Umbilical cord (tissue), 2 donors: Measurements from ENCODE around the gene AADACL4. TPM values are rescaled to one million over a fixed set of nuclear protein-coding genes. Genes with fewer than 3 reads are reported as not detected.
"Not testable (repeated sequence)": the region's sequence is repeated elsewhere in the genome, so short reads cannot be mapped to it uniquely, and the experiment has no call there.

ENCODE experiments used
- DNase-seq: peaks from one replicate; pipeline ENCODE4 v3.0.0-alpha.2; 2015; ENCODE audit warnings: low spot score
- total RNA-seq: library from RNA; depleted of rRNA; stranded (reverse); fragments of >200 nt; gene quantifications from one replicate; pipeline ENCODE4 v1.2.3, GENCODE V29; 2014; ENCODE audit warnings: low replicate concordance; ENCODE audit not compliant: insufficient read depth

Gene AADACL4
- total RNA-seq, 1 donor from 2014 or later = not detected

DNA sequence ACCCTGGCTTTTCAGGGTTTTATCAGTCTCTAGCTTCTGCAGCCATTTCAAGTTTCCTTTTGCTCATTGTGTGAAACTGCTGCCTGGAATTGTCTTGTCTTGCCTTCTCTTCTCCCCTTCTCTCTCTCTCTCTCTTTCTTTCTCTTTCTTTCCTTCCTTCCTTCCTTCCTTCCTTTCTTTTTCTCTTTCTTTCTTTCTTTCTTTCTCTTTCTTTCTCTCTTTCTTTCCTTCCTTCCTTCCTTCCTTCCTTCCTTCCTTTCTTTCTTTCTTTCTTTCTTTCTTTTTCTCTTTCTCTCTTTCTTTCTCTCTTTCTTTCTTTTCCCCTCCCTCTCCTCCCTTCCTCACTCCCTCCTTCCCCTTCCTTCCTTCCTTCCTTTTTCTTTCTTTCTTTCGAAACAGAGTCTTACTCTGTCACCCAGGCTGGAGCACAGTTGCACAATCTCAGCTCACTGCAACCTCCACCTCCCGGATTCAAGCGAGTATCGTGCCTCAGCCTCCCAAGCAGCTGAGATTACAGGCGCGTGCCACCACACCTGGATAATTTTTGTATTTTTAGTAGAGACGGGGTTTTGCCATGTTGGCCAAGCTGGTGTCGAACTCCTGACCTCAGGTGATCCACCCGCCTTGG is 14.1 kb downstream of the AADACL4 start:
- not testable (repeated sequence) for DNase-seq

DNA sequence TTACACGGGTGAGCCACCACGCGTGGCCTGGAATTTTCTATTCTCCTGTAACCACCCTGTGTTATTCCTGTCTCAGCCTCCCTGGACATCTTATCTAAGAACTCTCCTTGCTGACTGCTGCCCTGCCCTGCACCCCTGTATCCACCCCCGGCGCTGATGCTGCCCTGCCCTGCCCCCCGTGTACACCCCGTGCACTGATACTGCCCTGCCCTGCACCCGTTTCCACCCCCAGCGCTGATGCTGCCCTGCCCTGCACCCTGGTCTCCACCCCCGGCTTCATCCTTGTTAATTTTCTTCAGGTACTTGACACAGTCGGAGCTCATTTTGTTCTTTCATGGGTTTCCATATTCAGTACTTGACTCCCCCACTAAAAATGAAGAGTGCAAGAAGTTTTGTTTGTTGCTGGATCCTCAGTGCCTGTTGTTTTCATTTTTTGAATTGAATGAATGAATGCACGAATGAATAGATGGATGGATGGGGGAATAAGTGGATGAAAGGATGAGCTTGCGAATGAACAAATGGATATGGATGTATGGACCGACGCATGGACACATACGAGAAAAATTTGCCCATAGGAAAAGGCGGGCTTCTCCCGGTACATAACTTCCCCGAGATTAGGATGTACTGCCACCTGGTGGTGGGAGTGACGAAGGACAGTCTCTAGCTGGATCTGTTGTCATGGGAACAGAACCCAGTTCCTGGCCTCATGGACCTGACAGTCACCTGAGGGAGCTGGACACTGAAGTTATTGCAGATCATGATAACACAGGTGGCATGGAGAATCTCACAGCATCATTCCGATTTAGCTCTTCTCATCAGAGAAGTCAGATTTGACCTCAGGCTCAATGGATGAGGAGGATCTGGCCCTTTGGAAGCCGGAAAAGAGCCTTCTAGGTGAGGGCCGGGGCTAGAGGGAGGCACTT is 14.9 kb downstream of the AADACL4 start:
- DNase-seq = peak; percentile 87

DNA sequence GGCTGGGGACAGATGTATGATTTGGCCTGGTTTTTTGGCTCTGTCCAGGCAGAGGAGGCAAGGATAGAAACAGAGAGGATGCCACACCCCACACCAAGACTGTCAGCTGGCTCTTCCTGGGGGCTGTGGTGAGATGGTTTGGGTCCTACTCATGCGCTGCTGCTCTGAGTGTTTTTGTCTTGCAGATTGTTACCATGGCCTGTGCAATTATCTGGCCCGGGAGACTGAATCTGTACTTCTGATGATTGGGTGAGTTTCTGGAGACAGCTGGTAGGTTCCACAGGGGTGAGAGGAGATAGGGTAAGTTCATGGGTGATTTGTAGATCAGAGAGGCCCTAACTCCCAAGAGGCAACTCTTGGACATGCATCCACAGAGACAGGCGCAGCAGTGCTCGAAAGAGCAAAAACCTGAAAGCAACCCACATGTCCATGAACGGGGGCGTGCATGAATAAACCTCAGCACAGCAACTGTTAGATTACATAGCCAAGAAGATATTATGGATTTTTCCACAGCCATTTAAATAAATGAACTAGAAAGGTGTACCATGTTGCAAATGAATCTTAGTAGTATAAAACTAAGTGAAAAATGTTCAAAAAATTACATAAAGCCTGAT is 17.8 kb downstream of the AADACL4 start:
- DNase-seq = no peak

DNA sequence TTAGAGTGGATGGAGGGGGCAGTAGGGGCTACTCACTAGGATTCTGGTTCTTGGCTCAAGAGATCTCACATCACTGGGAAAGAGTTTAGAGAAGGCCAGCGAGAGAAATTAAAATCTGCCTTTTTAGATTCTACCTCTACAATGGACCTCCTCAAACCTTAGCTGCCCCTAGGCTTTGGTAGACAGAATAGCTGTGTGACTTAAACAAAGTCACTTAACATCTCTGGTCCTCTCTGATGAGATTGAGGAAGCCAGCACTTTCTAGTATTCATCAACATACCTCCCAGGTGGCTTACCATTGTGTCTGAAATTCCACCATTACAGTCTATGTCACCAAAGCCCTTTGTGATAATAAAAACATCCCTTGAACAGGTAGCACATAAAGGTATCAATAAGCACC is 18.7 kb downstream of the AADACL4 start:
- no peak for DNase-seq

DNA sequence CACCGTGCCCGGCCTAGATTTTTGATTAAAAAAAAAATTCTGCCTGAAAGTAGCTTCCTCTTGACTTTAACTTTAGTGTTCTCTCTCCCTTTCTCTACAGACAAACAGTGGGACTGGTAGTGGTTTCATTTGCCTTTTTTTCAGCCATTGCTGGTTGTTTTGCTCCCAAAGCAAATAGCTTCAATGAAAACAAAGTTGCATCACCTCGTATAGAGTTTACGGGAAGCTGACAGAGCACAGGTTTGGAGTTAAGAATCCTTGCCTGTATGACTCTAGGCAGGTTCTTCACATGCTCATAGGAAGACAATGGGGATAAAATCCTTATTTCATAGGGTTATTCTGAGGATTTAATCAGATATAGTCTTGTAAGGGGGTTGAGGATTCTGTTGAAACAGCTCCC is 21.6 kb downstream of the AADACL4 start:
- DNase-seq = no peak

DNA sequence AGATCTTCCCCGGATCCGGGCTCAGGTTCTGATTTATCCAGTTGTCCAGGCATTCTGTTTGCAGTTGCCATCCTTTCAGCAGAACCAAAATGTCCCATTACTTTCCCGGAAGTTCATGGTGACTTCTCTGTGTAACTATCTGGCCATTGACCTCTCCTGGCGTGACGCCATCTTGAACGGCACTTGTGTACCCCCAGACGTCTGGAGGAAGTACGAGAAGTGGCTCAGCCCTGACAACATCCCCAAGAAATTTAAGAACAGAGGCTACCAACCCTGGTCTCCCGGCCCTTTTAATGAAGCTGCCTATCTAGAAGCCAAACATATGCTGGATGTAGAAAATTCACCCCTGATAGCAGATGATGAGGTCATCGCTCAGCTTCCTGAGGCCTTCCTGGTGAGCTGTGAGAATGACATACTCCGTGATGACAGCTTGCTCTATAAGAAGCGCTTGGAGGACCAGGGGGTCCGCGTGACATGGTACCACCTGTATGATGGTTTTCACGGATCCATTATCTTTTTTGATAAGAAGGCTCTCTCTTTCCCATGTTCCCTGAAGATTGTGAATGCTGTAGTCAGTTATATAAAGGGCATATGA is 22.4 kb downstream of the AADACL4 start:
- DNase-seq = no peak

DNA sequence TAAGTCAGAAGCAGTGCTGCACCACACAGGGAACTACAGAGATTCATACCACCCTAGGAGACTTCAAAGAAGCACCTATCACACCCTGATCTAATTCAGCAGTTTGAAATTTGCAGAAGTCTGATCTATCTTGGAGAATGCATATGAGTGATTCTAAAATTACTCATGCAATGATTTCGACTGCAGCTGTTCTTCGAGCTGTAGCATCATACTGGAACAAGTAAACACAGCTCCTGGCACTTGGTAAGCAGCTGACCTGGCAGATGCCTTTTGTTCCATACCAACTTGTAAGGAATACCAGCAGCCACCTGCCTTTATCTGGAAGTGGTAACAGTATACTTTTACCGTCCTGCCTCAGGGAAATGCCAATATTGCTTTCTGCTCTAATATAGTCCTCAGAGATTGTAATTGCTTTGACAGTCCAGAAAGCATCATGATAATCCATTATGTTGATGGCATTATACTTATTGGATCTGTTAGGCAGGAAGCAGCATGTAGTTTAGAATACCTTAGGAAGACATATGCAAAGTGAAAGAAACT is 25.7 kb downstream of the AADACL4 start:
- no peak for DNase-seq

DNA sequence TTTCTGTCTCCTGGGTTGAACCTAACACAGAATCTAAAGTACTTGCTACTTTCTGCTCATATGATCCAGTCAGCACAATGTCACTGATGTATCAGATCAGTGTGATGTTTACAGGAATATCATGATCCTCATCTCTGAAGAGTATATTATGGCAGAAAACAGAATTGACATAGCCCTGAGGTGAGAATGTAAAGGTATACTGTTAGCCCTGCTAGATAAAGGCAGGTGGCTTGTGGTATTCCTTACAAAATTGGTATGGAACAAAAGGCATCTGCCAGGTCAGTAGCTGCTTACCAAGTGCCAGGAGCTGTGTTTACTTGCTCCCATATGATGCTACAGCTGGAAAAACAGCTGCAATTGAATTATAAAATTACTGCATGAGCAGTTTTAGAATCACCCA is 30.5 kb downstream of the AADACL4 start:
- no peak for DNase-seq

DNA sequence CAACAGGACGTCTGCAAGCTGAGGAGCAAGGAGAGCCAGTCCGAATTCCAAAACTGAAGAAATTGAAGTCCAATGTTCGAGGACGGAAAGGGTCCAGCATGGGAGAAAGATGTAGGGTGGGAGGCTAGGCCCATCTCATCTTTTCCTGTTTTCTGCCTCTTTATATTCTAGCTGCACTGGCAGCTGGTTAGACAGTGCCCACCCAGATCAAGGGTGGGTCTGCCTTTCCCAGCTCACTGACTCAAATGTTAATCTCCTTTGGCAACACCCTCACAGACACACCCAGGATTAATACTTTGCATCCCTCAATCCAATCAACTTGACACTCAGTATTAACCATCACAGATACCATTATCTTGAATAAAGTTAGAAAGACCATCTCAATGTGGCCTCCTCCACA is 32.2 kb downstream of the AADACL4 start:
- DNase-seq = not testable (repeated sequence)

DNA sequence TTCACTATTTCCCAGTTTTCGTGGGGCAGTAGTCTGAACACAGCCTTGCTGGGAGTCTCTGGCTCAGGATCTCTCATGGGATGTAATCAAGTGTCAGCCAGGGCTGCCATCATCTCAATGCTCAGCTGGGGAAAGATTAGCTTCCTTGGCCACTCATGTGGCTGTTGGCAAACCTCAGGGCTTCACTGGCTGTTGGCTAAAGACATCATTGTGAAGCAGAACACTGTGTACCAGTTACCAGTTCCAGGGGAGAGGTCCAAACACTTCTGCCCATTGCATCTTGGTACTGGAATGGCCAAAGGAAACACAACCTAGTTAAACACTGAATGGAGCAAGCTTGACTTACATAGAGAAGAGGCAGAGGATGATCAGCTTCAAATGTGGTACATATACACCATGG is 33.7 kb downstream of the AADACL4 start:
- DNase-seq = no peak

DNA sequence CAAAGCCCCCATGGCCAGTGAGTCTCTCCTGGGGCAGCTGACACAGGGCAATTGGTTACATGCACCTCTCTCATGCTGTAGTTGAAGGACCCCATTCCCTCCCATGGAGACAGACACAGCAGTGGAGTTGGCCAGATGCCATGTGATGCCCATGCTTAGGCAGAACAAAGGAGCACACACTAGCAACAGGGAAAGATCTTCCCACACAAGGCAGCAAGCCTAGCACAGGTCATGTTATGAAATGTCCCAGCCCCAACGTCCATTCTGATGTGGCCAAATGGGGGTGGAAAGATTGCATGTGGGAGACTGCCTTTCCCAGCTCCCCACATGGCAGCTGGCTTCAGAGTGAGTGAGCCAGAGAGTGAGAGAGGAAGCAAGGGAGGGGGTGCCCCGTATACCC is 34.5 kb downstream of the AADACL4 start:
- no peak for DNase-seq

DNA sequence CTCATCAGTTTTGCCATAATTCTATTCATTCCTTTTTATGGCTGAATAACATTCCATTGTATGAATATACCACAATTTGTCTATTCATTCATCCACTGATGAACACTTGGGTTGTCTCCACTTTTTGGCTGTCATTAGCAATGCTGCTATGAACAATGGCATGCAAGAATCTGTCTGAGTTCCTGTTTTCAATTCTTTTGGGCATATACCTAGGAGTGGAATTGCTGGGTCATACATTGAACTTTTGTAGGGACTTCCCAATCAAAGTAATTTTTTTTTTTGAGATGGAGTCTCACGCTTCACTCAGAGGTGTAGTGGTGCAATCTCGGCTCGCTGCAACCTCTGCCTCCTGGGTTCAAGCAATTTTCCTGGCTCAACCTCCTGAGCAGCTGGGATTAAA is 34.9 kb downstream of the AADACL4 start:
- DNase-seq = no peak

DNA sequence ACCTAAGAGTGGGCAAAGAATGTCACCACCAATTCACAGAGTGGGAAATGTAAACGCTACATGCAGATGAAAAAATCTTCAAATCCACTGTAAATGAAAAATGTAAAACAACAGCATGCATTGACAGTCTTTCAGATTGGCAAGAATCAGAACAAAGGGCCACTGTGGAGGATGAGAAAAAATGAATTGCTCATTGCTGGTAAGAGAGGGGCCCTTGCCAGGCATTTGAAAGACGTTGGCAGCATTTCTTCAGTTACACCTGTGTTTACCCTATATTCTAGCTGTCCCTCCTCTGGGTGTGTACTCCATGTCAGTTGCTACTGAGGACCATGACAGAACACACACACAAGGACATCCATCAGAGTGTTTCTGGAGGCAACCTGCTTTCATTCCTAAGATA is 46.3 kb downstream of the AADACL4 start:
- no peak for DNase-seq

DNA sequence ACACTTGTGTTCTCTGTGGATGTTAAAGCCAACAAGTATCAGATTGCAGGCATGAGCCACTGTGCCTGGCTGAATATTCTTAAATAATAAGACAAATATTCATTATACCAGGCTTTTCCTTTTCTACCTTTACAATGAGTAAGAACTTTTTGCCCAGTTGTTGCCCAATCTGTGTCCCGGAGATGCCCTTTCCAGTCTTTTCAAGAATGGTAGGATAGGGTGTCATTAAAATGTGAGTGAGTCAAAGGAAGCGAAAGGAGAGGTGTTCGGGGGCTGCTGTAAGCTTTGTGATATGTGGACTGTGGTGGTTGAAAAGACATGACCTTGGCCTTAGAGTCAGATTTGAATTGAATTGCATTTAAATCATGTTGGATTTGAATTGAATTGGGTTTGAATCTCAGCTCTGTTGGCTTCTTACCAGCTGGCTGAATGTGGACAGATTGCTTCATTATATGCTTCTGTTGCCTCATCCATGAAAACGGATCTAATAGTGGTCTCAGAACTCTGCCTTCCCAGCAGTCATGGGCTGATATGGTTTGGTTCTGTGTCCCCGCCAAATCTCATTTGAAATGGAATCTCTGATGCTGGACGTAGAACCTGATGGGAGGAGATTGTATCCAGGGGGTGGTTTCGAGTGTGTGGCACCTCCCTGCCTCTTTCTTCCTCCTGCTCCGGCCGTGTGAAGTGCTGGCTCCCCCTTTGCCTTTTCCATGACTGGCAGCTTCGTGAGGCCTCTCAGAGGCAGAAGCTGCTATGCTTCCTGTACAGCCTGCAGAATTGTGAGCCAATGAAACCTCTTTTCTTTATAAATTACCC is 49.3 kb downstream of the AADACL4 start:
- DNase-seq = no peak

DNA sequence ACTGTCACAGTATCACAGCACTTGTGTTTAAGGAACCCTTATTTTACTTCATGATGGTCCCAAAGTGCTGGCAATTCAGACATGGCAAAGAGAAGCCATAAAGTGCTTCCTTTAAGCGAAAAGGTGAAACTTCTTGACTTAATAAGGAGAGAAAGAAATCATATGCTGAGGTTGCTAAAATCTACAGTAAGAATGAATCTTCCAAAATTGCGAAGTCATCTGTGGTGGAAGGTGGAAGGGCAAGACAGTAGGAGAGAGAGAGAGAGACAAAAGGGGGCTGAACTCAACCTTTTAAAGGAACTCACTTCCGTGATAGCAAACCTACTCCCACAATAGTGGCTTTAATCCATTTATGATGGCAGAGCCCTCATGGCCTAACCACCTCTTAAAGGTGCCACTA is 52.8 kb downstream of the AADACL4 start:
- DNase-seq = no peak

DNA sequence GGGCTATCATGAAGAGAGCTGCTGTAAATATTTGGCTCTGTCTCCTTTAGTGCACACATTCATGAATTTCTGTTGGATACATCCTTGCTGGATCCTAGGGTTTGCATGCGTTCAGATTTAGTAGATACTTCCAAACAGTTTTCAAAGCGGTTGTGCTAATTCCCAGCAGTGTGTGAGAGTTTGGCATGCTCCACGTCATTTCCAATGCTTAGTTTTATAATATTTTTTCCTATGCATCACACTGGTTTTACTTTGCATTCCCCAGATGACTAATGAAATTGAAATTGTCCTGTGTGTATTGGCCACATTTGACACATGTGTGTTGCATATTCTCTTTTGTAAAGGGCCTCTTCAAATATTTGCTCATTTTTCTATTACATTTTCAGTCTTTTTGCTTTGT is 53.5 kb downstream of the AADACL4 start:
- no peak for DNase-seq

DNA sequence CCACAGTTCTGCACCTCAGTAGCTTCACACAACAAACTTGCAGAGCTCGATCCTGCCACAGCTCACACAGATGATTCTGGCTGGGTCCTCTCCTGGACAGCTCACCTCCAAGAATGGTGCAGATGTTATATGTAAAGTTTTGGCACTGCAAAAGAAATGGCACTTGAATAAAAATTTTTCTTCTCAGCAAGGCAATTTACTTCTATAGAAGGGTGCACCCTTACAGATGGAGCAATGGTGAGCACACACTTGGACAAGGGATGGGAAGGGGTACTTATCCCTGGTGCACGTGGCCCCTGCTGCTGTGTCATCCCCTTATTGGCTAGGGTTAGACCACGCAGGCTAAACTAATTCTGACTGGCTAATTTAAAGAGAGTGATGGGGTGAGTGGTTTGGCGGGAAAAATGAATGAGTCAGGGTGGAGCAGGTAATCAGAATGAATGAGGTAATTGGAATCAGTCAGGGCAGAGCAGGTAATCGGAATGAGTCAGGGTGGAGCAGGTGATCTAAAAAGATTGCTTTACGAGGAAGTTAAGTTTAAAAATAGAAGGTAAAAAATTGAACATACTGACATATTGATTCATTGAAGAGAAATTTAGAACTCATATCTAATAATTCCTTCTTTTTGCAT is 60.1 kb downstream of the AADACL4 start:
- DNase-seq = no peak

DNA sequence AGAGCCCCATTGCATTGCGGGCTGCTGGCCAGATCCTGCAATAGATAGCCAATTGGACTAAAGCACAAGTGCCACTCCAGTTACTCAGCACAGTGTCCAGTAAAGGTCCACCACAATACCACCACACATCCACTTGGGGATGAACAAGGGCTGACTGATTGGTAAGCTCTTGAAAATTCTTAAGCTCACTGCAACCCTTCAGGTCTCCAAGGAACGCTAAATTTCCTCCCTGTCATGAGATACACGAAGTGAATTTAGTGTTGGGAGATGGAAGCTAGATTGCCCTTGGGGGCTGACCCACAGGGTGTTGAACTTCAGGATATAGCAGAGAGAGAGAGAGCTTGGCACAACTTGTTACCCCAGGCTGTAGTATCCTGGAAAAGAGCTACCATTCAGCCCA is 62.2 kb downstream of the AADACL4 start:
- DNase-seq = no peak

DNA sequence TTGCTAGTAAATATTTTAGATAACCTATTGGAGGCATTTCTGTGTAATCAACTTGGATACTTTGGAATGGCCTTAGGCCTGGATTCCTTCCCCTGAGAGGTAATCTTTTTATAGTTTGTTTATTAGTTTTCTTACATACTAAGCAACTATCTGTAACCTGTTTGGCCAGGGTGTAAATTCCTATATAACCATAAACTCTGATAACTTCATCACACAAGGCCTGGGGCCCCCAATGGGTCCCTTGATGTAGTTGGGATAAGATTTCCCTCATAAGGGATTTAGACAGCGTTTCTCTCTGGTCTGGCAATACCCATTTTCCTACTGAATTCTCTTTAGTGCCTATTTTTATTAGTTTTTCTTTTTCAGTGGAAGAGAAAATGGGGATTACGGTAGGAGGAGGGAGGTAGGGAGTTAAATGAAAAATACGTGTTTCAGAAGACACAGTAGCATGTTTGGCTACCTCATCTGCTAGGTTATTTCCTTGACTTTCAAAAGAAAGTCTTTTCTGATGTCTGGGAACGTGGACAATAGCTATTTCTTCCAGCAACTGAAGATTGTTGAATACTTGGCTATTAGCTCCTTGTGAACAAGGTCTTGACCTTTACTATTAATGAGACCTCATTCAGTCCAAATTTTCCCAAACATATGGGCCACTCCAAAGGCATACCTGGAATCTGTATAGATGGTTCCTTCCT is 64.7 kb downstream of the AADACL4 start:
- no peak for DNase-seq

DNA sequence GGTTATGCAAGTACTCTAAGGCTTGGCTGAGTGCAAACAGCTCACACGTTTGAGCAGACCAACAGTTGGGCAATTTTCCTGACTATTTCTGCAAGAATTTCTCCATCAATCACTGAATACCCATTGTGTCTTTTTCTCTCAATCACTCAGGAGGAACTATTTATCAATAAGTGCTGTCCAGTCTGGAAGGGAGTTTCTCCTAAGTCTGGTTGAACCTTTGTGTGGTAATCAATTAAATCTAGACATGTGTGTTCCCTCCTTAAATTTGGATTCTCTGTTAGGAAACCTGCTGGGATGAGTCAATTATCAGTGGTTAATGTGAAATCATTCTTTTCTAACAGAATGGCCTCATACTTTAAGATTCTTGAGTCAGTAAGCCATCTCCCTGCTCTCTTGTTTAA is 65.2 kb downstream of the AADACL4 start:
- DNase-seq = no peak
